ENCODE results near the gene CTAGE15. TPM values are rescaled to one million over a fixed set of nuclear protein-coding genes. Genes with fewer than 3 reads are reported as not detected.
A peak's percentile ranks its signal among the peaks of the same experiment; 100 is the strongest.
"Not testable (repeated sequence)": the region's sequence is repeated elsewhere in the genome, so short reads cannot be mapped to it uniquely, and the experiment has no call there.

CTAGE15 gene
- total RNA-seq, 1 donor from 2014 or later: 1.5 TPM

- H3K27me3 Mint-ChIP-seq (ENCODE audit: low read depth); H3K4me1 Mint-ChIP-seq (ENCODE audit: low read depth); DNase-seq (ENCODE audit: low spot score); H3K27ac Mint-ChIP-seq; H3K9me3 Mint-ChIP-seq; H3K4me3 Mint-ChIP-seq (ENCODE audit: low read depth); H3K36me3 Mint-ChIP-seq (ENCODE audit: low read depth); intact Hi-C loops (cut with micrococcal nuclease): not testable (repeated sequence)
Measured at GRCh38 chr7:143598086-143598485, 26.5 kb downstream of the CTAGE15 start.

DNA sequence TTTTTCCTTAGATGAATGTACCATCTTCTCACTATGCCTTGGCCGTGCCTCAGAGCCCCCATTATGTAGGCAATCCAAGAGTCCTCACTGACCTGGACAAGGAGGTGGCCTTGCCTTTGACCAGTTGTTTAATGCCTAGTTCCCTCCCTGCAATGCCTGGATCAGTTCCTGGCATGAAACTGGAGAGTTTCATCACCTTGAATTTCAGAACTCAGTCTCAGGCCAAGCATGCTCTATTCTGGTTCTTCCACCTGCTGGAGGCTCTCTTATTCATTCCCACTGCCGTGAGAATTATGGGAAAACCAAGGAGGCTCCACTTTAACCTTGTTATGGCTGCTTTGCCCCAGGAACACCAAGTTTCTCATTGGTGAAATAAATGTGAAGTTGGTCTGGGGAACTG lies 31.9 kb downstream of the CTAGE15 start:
- H3K27ac Mint-ChIP-seq; H3K36me3 Mint-ChIP-seq (ENCODE audit: low read depth); H3K4me1 Mint-ChIP-seq (ENCODE audit: low read depth); intact Hi-C loops (cut with micrococcal nuclease); H3K9me3 Mint-ChIP-seq; DNase-seq (ENCODE audit: low spot score); H3K4me3 Mint-ChIP-seq (ENCODE audit: low read depth); H3K27me3 Mint-ChIP-seq (ENCODE audit: low read depth): not testable (repeated sequence)

- H3K36me3 Mint-ChIP-seq (ENCODE audit: low read depth); DNase-seq (ENCODE audit: low spot score); H3K4me3 Mint-ChIP-seq (ENCODE audit: low read depth); H3K27ac Mint-ChIP-seq; intact Hi-C loops (cut with micrococcal nuclease); H3K27me3 Mint-ChIP-seq (ENCODE audit: low read depth); H3K9me3 Mint-ChIP-seq; H3K4me1 Mint-ChIP-seq (ENCODE audit: low read depth): not testable (repeated sequence)
Measured at GRCh38 chr7:143606088-143606487, 34.5 kb downstream of the CTAGE15 start.

DNA sequence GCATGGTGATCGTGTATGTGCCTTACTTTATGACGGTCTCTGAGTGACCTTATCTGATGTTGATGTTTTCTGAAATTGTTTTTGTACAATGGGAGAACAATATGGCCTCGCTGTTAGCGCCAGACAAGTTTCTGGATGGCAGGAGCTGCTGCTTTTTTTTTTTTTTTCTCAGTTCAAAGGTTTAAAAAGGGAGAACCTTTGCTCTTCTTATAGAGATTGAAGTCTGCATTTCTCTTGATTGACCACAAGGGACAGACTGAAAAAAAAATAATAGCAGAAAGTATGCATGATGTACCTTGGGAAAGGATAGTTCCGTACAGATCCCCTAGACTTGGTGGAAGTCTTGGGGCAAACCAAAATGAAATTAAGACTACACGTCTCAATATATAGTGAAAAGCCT lies 43.9 kb downstream of the CTAGE15 start:
- intact Hi-C loops (cut with micrococcal nuclease): not testable (repeated sequence)

DNA sequence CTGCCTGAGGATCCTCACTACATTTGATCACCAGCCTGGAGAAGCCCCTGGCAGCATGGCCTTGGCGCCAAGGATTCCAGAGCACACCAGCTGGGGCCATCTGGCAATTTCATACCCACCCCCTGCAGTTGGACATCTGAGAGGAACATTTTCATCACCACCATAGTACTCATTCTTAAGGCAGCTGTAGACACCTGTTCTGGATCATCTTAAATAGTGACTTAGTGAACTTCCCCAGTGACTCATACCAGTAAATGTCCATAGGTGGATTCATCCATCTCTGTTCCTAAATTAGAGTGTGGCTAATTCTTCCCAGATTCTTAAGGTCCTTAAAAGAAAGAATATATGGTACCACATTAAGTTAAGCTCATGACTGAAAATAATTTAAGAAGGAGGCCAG lies 45.6 kb downstream of the CTAGE15 start:
- DNase-seq (ENCODE audit: low spot score); H3K36me3 Mint-ChIP-seq (ENCODE audit: low read depth); H3K9me3 Mint-ChIP-seq; H3K27ac Mint-ChIP-seq; intact Hi-C loops (cut with micrococcal nuclease); H3K4me1 Mint-ChIP-seq (ENCODE audit: low read depth); H3K27me3 Mint-ChIP-seq (ENCODE audit: low read depth); H3K4me3 Mint-ChIP-seq (ENCODE audit: low read depth): not testable (repeated sequence)

More for the DNA sequence above, 43.9 kb downstream of the CTAGE15 start:
- not testable (repeated sequence) for H3K9me3 Mint-ChIP-seq; H3K27me3 Mint-ChIP-seq (ENCODE audit: low read depth); H3K4me1 Mint-ChIP-seq (ENCODE audit: low read depth); DNase-seq (ENCODE audit: low spot score); H3K4me3 Mint-ChIP-seq (ENCODE audit: low read depth); H3K36me3 Mint-ChIP-seq (ENCODE audit: low read depth); H3K27ac Mint-ChIP-seq

DNA sequence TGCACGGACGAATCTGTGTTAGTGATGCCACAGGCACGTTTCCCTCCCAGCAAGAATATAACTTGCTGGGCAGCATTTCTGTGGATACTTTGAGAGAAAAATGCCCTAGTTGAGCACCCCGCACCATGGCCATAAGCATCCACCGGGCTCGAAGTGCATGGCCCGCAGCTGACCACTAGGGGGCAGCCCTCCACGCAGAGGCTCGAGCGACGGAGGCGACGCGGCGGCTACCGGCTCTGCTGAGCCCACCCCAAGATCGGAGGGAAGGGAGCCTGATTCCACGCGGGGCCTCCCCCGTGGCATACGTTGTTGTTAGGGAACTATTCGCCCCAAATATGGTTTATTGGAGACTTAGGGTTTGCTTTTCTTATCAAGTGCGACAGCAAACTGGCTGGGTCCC lies 48.5 kb downstream of the CTAGE15 start:
- H3K27ac Mint-ChIP-seq; H3K4me3 Mint-ChIP-seq (ENCODE audit: low read depth); H3K9me3 Mint-ChIP-seq; H3K27me3 Mint-ChIP-seq (ENCODE audit: low read depth); DNase-seq (ENCODE audit: low spot score); H3K36me3 Mint-ChIP-seq (ENCODE audit: low read depth); intact Hi-C loops (cut with micrococcal nuclease); H3K4me1 Mint-ChIP-seq (ENCODE audit: low read depth): not testable (repeated sequence)

GRCh38 chr7:143620646-143621045 lies 49.0 kb downstream of the CTAGE15 start, which contains the start of gene TCAF2:
Gene TCAF2 (plus strand): TSS chr7:143620974.
- peak; percentile 69 for DNase-seq (ENCODE audit: low spot score)
- peak within 1 kb of the TSS; percentile 30 for H3K4me3 Mint-ChIP-seq (ENCODE audit: low read depth)
- H3K36me3 Mint-ChIP-seq (ENCODE audit: low read depth); H3K27me3 Mint-ChIP-seq (ENCODE audit: low read depth); H3K9me3 Mint-ChIP-seq; intact Hi-C loops (cut with micrococcal nuclease); H3K4me1 Mint-ChIP-seq (ENCODE audit: low read depth); H3K27ac Mint-ChIP-seq: not testable (repeated sequence)

- H3K4me3 Mint-ChIP-seq (ENCODE audit: low read depth); intact Hi-C loops (cut with micrococcal nuclease); H3K9me3 Mint-ChIP-seq; DNase-seq (ENCODE audit: low spot score); H3K36me3 Mint-ChIP-seq (ENCODE audit: low read depth); H3K27ac Mint-ChIP-seq; H3K27me3 Mint-ChIP-seq (ENCODE audit: low read depth); H3K4me1 Mint-ChIP-seq (ENCODE audit: low read depth): not testable (repeated sequence)
Measured at GRCh38 chr7:143621175-143621574, 49.6 kb downstream of the CTAGE15 start.

DNA sequence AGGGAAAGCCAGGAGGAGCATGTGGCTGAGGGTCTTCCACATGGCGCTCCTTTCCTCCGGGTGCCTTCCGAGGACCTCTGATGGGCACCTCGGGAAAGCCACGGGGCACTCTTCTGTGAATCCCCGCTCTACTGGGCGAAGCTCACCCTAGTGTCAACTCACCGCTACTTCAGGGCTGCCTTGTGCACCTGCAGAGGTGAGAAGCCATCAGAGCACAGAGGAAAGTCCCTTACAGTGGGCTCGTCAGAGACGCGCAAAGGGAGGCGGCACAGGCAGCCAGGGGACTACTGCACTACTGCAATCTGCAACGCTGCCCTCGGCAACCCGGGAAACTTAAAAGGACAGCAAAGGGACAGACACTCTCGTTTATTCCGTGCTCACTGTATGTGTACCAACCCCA lies 50.5 kb downstream of the CTAGE15 start:
- H3K27ac Mint-ChIP-seq; DNase-seq (ENCODE audit: low spot score); intact Hi-C loops (cut with micrococcal nuclease): not testable (repeated sequence)

More for the DNA sequence above, 50.5 kb downstream of the CTAGE15 start:
- not testable (repeated sequence) for H3K9me3 Mint-ChIP-seq; H3K36me3 Mint-ChIP-seq (ENCODE audit: low read depth); H3K4me1 Mint-ChIP-seq (ENCODE audit: low read depth); H3K27me3 Mint-ChIP-seq (ENCODE audit: low read depth); H3K4me3 Mint-ChIP-seq (ENCODE audit: low read depth)

Other genes starting within 250 kb of the CTAGE15 start
- gene FAM131B, start 209.1 kb upstream of the CTAGE15 start, total RNA-seq: 1.3 and 2.0 TPM in 2 replicates
- gene ZYX, start 190.5 kb upstream of the CTAGE15 start, total RNA-seq: 114 and 115 TPM in 2 replicates
- gene EPHA1, start 162.9 kb upstream of the CTAGE15 start, total RNA-seq: 0.07 and 0.34 TPM in 2 replicates
- not detected in 2 replicates for gene TAS2R60, start 128.3 kb upstream of the CTAGE15 start, total RNA-seq
- not detected in 2 replicates for gene TAS2R41, start 93.9 kb upstream of the CTAGE15 start, total RNA-seq
- 37.0 and 38.6 TPM in 2 replicates for gene TCAF2, start 49.2 kb downstream of the CTAGE15 start, total RNA-seq
- gene CTAGE6, start 185.9 kb downstream of the CTAGE15 start, total RNA-seq: 0.78 and 1.4 TPM in 2 replicates

All from activated T-helper 2 cell treated with anti-CD3 and anti-CD28 coated beads, Interferon-gamma antibody, Interleukin-2, Interleukin-4, amounts not matched to agents 10 μg/mL and 5 μg/mL and 100 μg/mL, durations not matched to agents 14 hours and 24 hours and 36 hours (primary cell).